Stimulated activated CD4-positive, alpha-beta T cell treated with anti-CD3 and anti-CD28 coated beads, Interleukin-2, amount 100 ng/mL, for 4 hours (primary cell): ENCODE measurements around the gene TMEM154.

ENCODE experiments used
- DNase-seq: peaks from one replicate; pipeline ENCODE4 v3.0.0-alpha.2; 2020; ENCODE audit warnings: low read depth

Gene TMEM154

DNA sequence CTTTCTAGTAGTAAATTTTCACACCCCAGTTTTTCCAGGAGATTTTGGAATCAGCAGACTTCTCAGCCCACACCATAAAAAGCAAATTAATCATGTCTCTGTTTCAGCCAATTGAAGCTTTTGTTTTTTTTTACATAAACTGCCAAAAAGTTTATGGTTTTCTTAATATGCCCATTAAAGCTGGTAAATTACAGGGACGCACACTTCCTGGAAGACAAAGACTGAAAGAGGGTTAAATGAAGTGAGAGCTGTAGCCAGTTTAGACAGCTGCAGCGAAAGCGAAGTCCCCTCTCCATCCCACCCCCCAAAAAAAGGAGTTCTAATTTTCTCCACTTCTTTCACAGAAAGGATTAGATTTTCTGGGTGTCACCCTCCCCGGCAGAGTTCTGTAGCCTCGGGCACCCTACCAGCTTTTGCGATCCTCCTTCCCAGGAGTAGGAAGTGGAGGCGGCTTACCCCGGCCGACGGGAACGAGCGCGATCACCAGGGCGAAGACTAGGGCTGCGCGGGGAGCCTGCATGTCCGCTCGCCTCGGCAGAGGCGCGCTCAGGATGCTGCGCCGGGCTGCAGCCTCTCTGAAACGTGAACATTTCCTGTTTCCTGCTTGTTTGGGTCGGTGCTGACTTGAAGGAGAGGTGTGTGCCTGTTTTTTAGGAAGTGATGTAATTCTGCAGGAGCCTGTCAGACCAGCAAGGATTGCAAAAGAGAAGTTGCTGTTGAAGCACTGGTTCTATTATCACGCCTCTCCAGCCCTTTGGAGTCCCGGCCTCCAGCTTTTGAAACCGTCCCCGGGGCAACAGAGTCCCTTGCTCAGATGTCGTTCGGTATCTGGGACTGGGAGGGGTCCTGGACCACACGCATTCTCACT lies at the start of gene TMEM154:
TSS of gene TMEM154 (minus strand) at position 584 of the 868 bp plus-strand sequence. CDS start at position 520, 64 bp downstream.
- DNase-seq = peak; percentile 35

DNA sequence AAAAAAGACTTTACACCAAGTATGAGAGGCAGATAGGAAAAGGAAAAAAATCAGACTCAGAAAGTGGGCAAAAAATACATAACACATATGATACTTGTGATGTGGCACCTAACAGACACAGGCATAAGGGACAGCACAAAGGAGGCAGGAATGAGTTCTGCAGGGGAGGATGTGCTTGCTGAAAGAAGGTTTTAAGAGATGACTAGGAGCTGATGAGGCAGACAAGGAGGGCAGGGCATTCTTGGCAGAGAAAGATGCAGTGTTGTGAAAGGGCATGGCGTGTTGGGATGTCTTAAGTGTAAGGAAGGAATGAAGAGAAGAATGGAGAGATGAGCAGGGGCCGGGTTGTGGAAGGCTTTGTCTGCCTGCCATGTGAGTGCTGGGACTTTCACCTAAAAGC lies 49.7 kb upstream of the TMEM154 start:
- no peak for DNase-seq

- DNase-seq = no peak
Observed at GRCh38 chr4:152728343-152728742, 48.5 kb upstream of the TMEM154 start.

GRCh38 chr4:152727784-152728183 lies 48.0 kb upstream of the TMEM154 start:
- no peak for DNase-seq

DNA sequence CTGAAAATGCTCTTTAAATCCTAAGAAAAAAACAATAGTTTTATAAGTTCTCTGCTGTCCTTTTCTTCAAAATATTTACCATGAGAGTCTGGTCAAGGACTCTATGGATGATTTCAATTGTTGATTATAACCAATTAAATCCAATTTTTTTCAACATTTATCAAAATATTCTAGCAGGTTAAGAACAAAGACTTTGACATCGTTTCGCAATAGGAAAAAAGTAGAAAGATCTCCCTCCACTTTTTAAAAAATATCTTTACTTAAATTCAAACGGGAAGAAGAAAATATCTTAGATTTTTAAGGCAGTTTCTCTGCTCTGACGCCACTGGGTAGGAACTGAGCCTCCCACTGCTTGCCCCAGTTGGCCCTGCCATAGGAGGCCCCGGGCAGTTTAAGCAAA lies 44.7 kb upstream of the TMEM154 start:
- no peak for DNase-seq

- DNase-seq = no peak
Observed at GRCh38 chr4:152723236-152723635, 43.4 kb upstream of the TMEM154 start.

DNA sequence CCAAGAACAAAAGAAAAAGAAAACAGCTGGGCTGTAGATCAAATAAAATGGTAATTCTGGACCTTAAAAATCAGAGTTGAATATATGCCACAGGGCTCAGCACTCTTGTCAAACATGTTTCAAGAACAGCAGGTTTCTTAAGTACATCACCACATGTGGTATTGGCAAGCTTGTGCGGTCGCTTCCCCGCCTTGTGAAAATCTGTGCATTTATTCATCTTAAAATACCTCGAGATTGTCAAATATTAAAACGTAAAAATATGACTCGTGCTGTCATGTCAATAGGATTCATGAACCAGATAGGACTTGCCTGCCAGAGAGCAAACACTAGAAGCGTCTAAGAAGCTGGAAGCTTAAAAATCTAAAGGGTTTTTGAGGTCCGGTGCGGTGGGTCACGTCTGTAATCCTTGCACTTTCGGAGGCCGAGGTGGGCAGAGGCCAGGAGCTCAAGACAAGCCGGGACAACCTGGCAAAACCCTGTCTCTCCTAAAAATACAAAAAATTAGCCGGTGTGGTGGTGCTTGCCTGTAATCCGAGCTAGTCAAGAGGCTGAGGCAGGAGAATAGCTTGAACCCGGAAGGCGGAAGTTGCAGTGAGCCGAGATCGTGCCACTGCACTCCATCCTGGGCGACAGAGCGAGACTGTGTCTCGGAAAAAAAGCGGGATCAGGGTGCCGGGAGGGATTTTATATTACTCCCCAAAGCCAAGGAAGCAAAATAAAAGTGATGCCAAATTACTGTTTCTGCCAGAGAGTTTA lies 40.2 kb upstream of the TMEM154 start:
- no peak for DNase-seq

DNA sequence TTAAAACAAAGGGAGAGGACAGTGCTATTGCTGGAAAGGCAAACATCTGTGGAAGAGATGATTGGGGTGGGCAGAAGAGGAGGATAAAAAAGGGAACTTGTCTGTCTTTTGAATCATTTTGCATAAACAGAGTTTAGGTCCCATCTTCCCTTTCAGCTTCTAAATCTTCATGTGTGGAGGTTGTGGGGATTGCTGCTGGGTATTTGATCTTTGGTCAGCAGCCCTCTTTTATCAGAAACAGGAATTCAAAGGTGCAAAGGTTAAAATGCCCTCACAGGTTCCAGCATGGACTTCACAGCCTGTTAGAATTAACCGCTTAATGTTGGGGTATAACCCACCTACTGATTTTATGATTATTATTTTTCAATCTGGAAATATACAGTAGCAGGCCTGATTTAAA lies 39.5 kb upstream of the TMEM154 start:
- DNase-seq = no peak

GRCh38 chr4:152715076-152715475 lies 35.3 kb upstream of the TMEM154 start:
- DNase-seq = no peak

DNA sequence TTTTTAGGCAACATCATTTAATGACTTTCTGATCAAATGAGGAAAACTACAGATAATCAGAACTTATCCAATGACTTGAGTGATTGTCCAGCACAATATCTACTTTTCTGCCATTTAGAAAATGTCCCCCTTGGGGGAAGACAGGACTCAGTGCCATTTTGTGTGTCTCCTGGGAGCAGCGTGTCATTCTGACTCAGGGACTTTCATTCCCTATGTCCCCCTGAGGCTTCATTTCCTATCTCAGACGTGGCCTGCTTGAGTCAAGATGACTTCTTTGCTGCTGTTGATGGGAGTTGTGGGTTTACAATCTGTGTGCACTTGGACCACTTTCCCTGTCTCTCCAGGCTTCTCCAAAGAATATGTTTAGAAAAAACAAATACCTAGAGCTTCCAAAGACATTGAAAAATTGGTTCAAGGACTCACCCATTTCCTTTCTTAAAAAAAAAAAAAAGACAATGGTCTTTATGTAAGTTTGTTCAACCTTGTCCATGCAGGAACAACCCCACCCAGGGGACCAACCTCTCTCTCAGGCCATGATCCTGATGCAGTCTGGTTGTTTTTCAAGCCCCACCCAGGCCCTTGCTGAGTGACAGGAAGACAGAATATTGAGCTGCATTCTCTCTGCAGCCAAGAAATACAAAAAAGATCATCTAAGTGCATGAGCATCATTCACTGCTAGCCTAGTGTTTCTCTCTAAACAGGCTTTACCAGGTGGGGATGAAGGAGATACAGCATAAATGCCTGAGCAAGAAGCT lies 34.3 kb upstream of the TMEM154 start:
- no peak for DNase-seq

DNA sequence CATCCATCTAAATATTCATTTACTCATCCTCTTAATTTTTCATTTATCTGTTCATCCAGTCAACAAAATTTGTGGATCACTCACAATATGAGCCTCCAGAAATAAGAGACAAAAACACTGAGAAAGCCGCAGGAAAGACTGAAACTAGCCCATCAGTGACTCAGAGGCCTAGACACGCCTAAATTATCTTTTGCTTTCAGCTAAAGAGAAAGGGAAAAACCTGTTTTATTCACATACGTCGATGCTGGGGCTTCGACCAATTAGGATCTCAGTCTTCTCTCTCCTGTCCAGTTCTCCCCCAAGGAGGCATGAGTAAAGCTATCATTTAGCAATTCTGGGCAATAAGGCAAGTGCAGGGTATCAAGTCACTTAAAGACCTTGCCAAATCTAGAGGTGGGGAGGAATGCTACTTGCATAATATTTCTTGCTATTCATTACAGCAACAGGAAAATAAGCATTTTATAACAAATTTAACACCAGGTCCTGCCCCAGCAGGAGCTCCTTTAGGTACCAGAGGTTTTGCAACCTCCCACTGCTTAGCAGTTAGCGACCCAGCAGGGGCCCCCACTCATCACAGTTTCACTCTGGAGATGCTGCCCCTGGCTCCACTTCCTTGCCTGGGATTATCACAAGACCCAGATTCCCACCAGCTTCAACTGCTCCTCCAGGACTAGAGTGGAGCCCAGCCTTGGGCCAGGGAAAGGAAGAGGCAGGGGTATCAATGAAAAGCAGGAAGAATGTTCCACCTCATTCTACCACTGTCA lies 30.1 kb upstream of the TMEM154 start:
- no peak for DNase-seq

GRCh38 chr4:152708796-152709195 lies 29.0 kb upstream of the TMEM154 start:
- DNase-seq = no peak

GRCh38 chr4:152708361-152708760 lies 28.6 kb upstream of the TMEM154 start:
- no peak for DNase-seq

DNA sequence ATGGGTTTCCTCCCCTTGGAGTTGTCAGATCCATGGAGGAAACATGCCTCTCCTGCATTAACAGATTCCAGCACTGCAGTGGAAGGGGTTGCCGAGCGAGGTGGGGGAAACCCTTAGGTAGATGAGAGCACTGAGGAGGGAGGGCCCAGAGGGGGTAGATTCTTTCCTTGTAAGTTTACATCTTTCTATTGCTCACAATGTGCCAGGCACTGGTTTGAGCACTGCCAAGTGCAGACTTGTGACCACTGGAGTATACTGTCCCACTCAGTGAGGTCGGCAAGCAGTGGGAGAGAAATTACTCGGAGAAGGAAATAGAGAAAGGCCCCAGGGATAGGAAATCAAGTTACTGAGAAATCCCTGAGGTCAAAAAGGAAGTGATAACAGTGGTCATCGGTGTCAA lies 27.8 kb upstream of the TMEM154 start:
- no peak for DNase-seq

GRCh38 chr4:152705903-152706302 lies 26.1 kb upstream of the TMEM154 start:
- no peak for DNase-seq

DNA sequence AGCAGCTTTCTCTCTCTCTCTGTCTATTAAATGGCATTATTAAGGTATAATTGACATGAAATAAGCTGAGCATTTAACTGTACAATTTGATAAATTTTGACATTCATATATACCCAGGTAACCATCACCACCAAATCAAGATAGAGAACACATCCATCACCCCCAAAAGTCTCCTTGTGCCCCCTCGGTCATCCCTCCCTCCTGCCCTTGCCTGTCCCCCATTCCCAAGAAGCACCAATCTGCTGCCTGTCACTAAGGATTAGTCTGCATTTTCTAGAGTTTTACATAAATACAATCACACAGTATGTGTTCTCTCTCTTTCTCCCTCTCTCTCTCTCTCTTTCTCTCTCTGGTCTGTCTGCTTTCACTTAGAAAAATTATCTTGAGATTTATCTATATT lies 25.0 kb upstream of the TMEM154 start:
- no peak for DNase-seq

- no peak for DNase-seq
Observed at GRCh38 chr4:152700151-152700550, 20.4 kb upstream of the TMEM154 start.

DNA sequence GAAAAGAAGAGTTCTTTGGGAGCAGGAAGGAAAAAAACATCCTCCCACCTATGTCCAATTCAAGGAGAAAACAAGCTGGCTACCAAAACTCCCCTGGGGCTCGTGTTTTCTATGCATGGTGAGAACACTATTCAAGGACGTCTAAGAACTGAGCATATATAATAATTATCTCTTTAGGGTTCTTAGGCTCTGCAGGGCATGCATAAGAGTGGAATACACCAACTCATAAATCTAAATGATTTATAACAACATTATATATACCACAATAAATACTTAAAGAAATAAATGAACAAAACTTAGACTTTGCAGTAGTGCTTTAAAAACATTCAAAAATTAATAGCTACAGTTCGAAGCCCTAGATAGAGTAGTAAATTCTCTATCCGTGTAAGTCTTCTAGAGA lies 19.5 kb upstream of the TMEM154 start:
- DNase-seq = no peak

GRCh38 chr4:152698089-152698499 lies 18.3 kb upstream of the TMEM154 start:
- DNase-seq = no peak

DNA sequence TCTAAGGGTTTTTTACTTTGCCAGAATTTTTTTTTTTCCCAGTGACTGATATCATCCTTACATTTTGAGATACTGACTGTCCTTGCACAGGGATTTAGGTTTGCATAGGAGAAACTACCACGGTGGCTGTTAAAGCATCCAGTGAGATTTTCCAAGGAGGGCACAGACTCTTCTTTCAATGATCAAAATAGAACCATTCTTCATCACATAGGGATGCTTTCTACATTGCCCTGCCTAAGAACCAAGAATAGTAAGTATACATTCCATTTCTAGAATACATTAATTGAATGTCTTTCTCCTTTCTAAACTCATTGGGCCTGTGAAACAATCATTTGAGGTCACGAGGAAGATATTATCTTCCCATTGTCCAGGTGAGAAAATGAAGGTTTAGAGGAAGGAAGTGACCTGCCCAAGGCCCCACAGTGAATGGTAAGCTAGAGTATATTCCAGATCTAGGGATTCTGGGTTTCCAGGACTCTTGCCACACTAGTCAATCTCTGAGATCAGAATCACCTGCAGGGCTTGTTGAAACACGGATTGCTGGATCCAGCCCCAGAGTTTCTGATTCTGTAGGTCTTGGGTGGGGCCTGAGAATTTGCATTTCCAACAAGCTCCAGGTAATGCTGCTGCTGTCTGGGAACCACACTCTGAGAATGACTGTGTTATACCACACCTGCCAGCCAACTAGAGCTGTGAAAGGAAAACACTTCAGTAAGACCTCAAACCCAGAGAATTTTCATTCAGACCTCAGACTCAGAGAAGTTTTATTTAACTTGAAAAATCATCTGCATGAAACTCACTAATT lies 17.7 kb upstream of the TMEM154 start:
- no peak for DNase-seq

GRCh38 chr4:152696764-152697261 lies 17.0 kb upstream of the TMEM154 start:
- peak; percentile 31 for DNase-seq
